Liver (tissue), 9 donors: ENCODE data around the gene PIK3R6. TPM values are rescaled to one million over a fixed set of nuclear protein-coding genes. Genes with fewer than 3 reads are reported as not detected.

Experiments used
- DNase-seq: peaks from one replicate; pipeline ENCODE4 v3.0.0-alpha.2; 2017; ENCODE audit warnings: low spot score
- H3K27ac ChIP-seq, 2 donors: one replicate each; pipeline ENCODE4 v1.7.0; 2013; ENCODE audit warnings: inconsistent platforms in 2 of 2, low read length in 2 of 2, control low read depth in 1 of 2, low read depth in 1 of 2, mild to moderate bottlenecking in 1 of 2
- H3K27me3 ChIP-seq, 4 donors: one replicate each; pipeline versions ENCODE4 v1.6.1 to v1.7.0; 2013; ENCODE audit warnings: low read length in 3 of 4, inconsistent platforms in 1 of 4, mild to moderate bottlenecking in 1 of 4, moderate library complexity in 1 of 4; ENCODE audit not compliant: control insufficient read depth in 4 of 4, insufficient read depth in 4 of 4
- H3K36me3 ChIP-seq, 4 donors: one replicate each; pipeline versions ENCODE4 v1.6.1 to v1.7.0; 2013; ENCODE audit warnings: low read length in 3 of 4, mild to moderate bottlenecking in 3 of 4, low read depth in 1 of 4, moderate library complexity in 1 of 4; ENCODE audit not compliant: control insufficient read depth in 4 of 4, insufficient read depth in 3 of 4
- H3K4me1 ChIP-seq, 4 donors: one replicate each; pipeline versions ENCODE4 v1.6.1 to v1.7.0; 2013; ENCODE audit warnings: low read length in 3 of 4, mild to moderate bottlenecking in 3 of 4, moderate library complexity in 1 of 4; ENCODE audit not compliant: control insufficient read depth in 4 of 4, insufficient read depth in 4 of 4
- H3K4me3 ChIP-seq, 3 donors: one replicate each; pipeline versions ENCODE4 v1.6.1 to v1.7.0; 2013; ENCODE audit warnings: low read length in 3 of 3, control low read depth in 1 of 3, low read depth in 1 of 3, mild to moderate bottlenecking in 1 of 3
- H3K9ac ChIP-seq, 2 donors: one replicate each; pipeline ENCODE4 v1.7.0; 2013; ENCODE audit warnings: low read length in 2 of 2, mild to moderate bottlenecking in 2 of 2, moderate library complexity in 2 of 2, control low read depth in 1 of 2, low read depth in 1 of 2
- H3K9me3 ChIP-seq, 4 donors: one replicate each; pipeline versions ENCODE4 v1.6.1 to v1.7.0; 2013; ENCODE audit warnings: low read length in 3 of 4; ENCODE audit not compliant: control insufficient read depth in 4 of 4
- ATF3 ChIP-seq: IDR thresholded peaks from 2 replicates; pipeline ENCODE4 v1.6.1; 2016; ENCODE audit warnings: antibody characterized with exemption
- CTCF ChIP-seq: fragments of 150-350 bp; IDR thresholded peaks from 2 replicates; pipeline ENCODE4 v1.5.1; 2017; ENCODE audit warnings: improper control_type of control experiment, low read depth, low read length; ENCODE audit not compliant: missing input control
- FOXA1 ChIP-seq: IDR thresholded peaks from 2 replicates; pipeline ENCODE4 v1.6.1; 2016; ENCODE audit warnings: antibody characterized with exemption
- FOXA2 ChIP-seq: IDR thresholded peaks from 2 replicates; pipeline ENCODE4 v1.6.1; 2016; ENCODE audit warnings: antibody characterized with exemption
- GABPA ChIP-seq, 2 donors: IDR thresholded peaks in 1 of 2; conservative IDR thresholded peaks in 1 of 2; 2 replicates each; pipeline ENCODE4 v1.6.1; 2016; ENCODE audit warnings: antibody characterized with exemption in 2 of 2, mild to moderate bottlenecking in 1 of 2, moderate library complexity in 1 of 2
- HNF4A ChIP-seq, 2 donors: conservative IDR thresholded peaks; 2 replicates each; pipeline ENCODE4 v1.6.1; 2016; ENCODE audit warnings: antibody characterized with exemption in 2 of 2, mild to moderate bottlenecking in 2 of 2
- HNF4G ChIP-seq: IDR thresholded peaks from 2 replicates; pipeline ENCODE4 v1.6.1; 2016; ENCODE audit warnings: antibody characterized with exemption
- JUND ChIP-seq, 2 donors: IDR thresholded peaks; 2 replicates each; pipeline ENCODE4 v1.6.1; 2016; ENCODE audit warnings: antibody characterized with exemption in 2 of 2
- MAX ChIP-seq: IDR thresholded peaks from 2 replicates; pipeline ENCODE4 v1.6.1; 2016; ENCODE audit warnings: antibody characterized with exemption
- NR2F2 ChIP-seq: IDR thresholded peaks from 2 replicates; pipeline ENCODE4 v1.6.1; 2016; ENCODE audit warnings: antibody characterized with exemption
- RAD21 ChIP-seq, 2 donors: IDR thresholded peaks; 2 replicates each; pipeline ENCODE4 v1.6.1; 2016; ENCODE audit warnings: antibody characterized with exemption in 2 of 2, mild to moderate bottlenecking in 2 of 2
- REST ChIP-seq: IDR thresholded peaks from 2 replicates; pipeline ENCODE4 v1.6.1; 2016; ENCODE audit warnings: antibody characterized with exemption, mild to moderate bottlenecking
- RXRA ChIP-seq, 2 donors: IDR thresholded peaks; 2 replicates each; pipeline ENCODE4 v1.6.1; 2017 to 2018; ENCODE audit warnings: antibody characterized with exemption in 2 of 2, mild to moderate bottlenecking in 1 of 2
- SP1 ChIP-seq: IDR thresholded peaks from 2 replicates; pipeline ENCODE4 v1.6.1; 2018; ENCODE audit warnings: antibody characterized with exemption, mild to moderate bottlenecking
- TAF1 ChIP-seq: conservative IDR thresholded peaks from 2 replicates; pipeline ENCODE4 v1.6.1; 2016; ENCODE audit warnings: antibody characterized with exemption, mild to moderate bottlenecking
- YY1 ChIP-seq: IDR thresholded peaks from 2 replicates; pipeline ENCODE4 v1.6.1; 2016; ENCODE audit warnings: antibody characterized with exemption, mild to moderate bottlenecking
- ZBTB33 ChIP-seq: IDR thresholded peaks from 2 replicates; pipeline ENCODE4 v1.6.1; 2016; ENCODE audit warnings: antibody characterized with exemption
- WGBS: extraction: QIAGEN DNeasy Blood & Tissue Kit; methylation state at CpG from one replicate; pipeline ENCODE4 v1.1.7; 2013; 5-methylcytosine and 5-hydroxymethylcytosine counted together
- polyA plus RNA-seq, 2 donors: library from polyadenylated mRNA; stranded (reverse) in 1 of 2; unstranded in 1 of 2; fragments of 200-250 nt in 1 of 2; fragments of >200 nt in 1 of 2; fragmentation: Nextera tagmentation in 1 of 2; extraction: Ambion mirVana in 1 of 2; gene quantifications; one replicate each; pipeline versions ENCODE4 v1.2.1 to v1.2.3, GENCODE V29; 2013 to 2015
- total RNA-seq, 2 donors: library from RNA; depleted of rRNA; stranded (reverse); fragments of >200 nt; gene quantifications; one replicate each; pipeline ENCODE4 v1.2.3, GENCODE V29; 2014
- donor health status: healthy.
- donor health status: healthy.
- donor health status: healthy.
- donor health status: healthy.
- donor health status: healthy.

PIK3R6 gene
- total and polyA plus RNA-seq, 4 donors = 0.15 to 0.37 (median 0.18) TPM

- Histone ChIP-seq H3K9me3 (peaks cover 0 to 4% (median 1%) of the 10 kb centered on the region in 4 donors), H3K9ac (no peak overlapping the region), H3K4me1 (no peaks in the 10 kb centered on the region), H3K27ac (no peak overlapping the region), H3K4me3 (no peak overlapping the region), H3K27me3 (peaks cover 0 to 3% (median 0%) of the 10 kb centered on the region in 4 donors), H3K36me3 (no peaks in the 10 kb centered on the region)
- WGBS = 79% methylated on average over 19 of the region's 19 CpGs
- TF ChIP-seq YY1 (no peak), GABPA (IDR thresholded peaks at IDR 0.05 in 1 of 2, conservative IDR thresholded peaks at IDR 0.05 in 1 of 2) (no peak), SP1 (no peak), JUND (IDR thresholded peaks at IDR 0.05) (no peak), RAD21 (IDR thresholded peaks at IDR 0.05) (no peak), HNF4A (conservative IDR thresholded peaks at IDR 0.05) (no peak), RXRA (IDR thresholded peaks at IDR 0.05) (no peak), REST (no peak)
- DNase-seq = no peak
These were observed 40.6 kb downstream of the PIK3R6 start for GRCh38 chr17:8826808-8827435.

- no peak for TF ChIP-seq RAD21 (IDR thresholded peaks at IDR 0.05)
- no peak for TF ChIP-seq HNF4G
- TF ChIP-seq ATF3 = no peak
- TF ChIP-seq SP1 = no peak
- no peak for TF ChIP-seq MAX
- no peak for TF ChIP-seq CTCF
- no peak for TF ChIP-seq YY1
- no peak for TF ChIP-seq JUND (IDR thresholded peaks at IDR 0.05)
- TF ChIP-seq ZBTB33 = no peak
- no peak for TF ChIP-seq FOXA2
- no peak for TF ChIP-seq NR2F2
- TF ChIP-seq TAF1 = no peak
- no peak for TF ChIP-seq GABPA (IDR thresholded peaks at IDR 0.05 in 1 of 2, conservative IDR thresholded peaks at IDR 0.05 in 1 of 2)
- no peak for TF ChIP-seq FOXA1
- peaks cover 0 to 3% (median 0%) of the 10 kb centered on the region in 4 donors for H3K27me3 ChIP-seq
These were observed 41.7 kb downstream of the PIK3R6 start for GRCh38 chr17:8825802-8826201.

More at GRCh38 chr17:8825802-8826201, 41.7 kb downstream of the PIK3R6 start:
- no peaks in the 10 kb centered on the region for H3K36me3 ChIP-seq
- no peak overlapping the region for H3K4me3 ChIP-seq
- no peaks in the 10 kb centered on the region for H3K4me1 ChIP-seq
- no peak for DNase-seq
- peaks cover 0 to 4% (median 1%) of the 10 kb centered on the region in 4 donors for H3K9me3 ChIP-seq
- H3K27ac ChIP-seq = no peak overlapping the region
- H3K9ac ChIP-seq = no peak overlapping the region
- WGBS = 65% methylated on average over 2 of the region's 2 CpGs
